Endothelial cell (in vitro differentiated cells): ENCODE results near the gene UBXN10. TPM values are rescaled to one million over a fixed set of nuclear protein-coding genes. Genes with fewer than 3 reads are reported as not detected.

Experiments used
- DNase-seq: peaks from one replicate; pipeline ENCODE4 v3.0.0; 2021; ENCODE audit warnings: low spot score
- H3K27ac Mint-ChIP-seq: one replicate; pipeline ENCODE4 v1.8.0; 2021; ENCODE audit warnings: mixed read lengths, inconsistent platforms; ENCODE audit not compliant: unreplicated experiment
- H3K27me3 Mint-ChIP-seq: one replicate; pipeline ENCODE4 v1.8.0; 2021; ENCODE audit warnings: mild to moderate bottlenecking, moderate library complexity, mixed read lengths, inconsistent platforms; ENCODE audit not compliant: unreplicated experiment
- H3K36me3 Mint-ChIP-seq: one replicate; pipeline ENCODE4 v1.8.0; 2021; ENCODE audit warnings: mild to moderate bottlenecking, low read depth, mixed read lengths, inconsistent platforms; ENCODE audit not compliant: unreplicated experiment
- H3K4me1 Mint-ChIP-seq: one replicate; pipeline ENCODE4 v1.8.0; 2021; ENCODE audit warnings: mild to moderate bottlenecking, mixed read lengths, inconsistent platforms; ENCODE audit not compliant: unreplicated experiment
- H3K4me3 Mint-ChIP-seq: one replicate; pipeline ENCODE4 v1.8.0; 2021; ENCODE audit warnings: mild to moderate bottlenecking, mixed read lengths, inconsistent platforms; ENCODE audit not compliant: unreplicated experiment
- H3K9me3 Mint-ChIP-seq: one replicate; pipeline ENCODE4 v1.8.0; 2021; ENCODE audit warnings: mixed read lengths, inconsistent platforms; ENCODE audit not compliant: unreplicated experiment
- CTCF ChIP-seq: fragments of 200-600 bp; sonication (generic); IDR thresholded peaks from one replicate; pipeline ENCODE4 v1.5.0; 2021; ENCODE audit warnings: antibody characterized with exemption; ENCODE audit not compliant: unreplicated experiment
- total RNA-seq: library from RNA; stranded (reverse); fragmentation: NEBNext Ultra II Directional; extraction: Animal tissue kit (Norgen Biotek cat#: 25700); gene quantifications from one replicate; pipeline ENCODE4 v1.2.1, GENCODE V29; 2021; ENCODE audit not compliant: unreplicated experiment

Gene UBXN10
- total RNA-seq, 1 donor from 2014 or later: 0.13 TPM

- Mint-ChIP-seq H3K27me3 (peaks cover 7% of the 10 kb centered on the region), H3K4me1 (no peaks in the 10 kb centered on the region), H3K27ac (no peak overlapping the region), H3K4me3 (no peak overlapping the region), H3K36me3 (no peaks in the 10 kb centered on the region), H3K9me3 (no peaks in the 10 kb centered on the region)
- no peak for TF ChIP-seq CTCF
- no peak for DNase-seq
Observed at GRCh38 chr1:20178634-20179370, 7.1 kb upstream of the UBXN10 start.

GRCh38 chr1:20179371-20180128 lies 6.3 kb upstream of the UBXN10 start:
- no peak overlapping the region for H3K4me3 Mint-ChIP-seq
- H3K27ac Mint-ChIP-seq: no peak overlapping the region
- no peak for DNase-seq
- no peak for TF ChIP-seq CTCF
- peaks cover 11% of the 10 kb centered on the region for H3K27me3 Mint-ChIP-seq
- peaks cover 4% of the 10 kb centered on the region for H3K4me1 Mint-ChIP-seq
- H3K9me3 Mint-ChIP-seq: no peaks in the 10 kb centered on the region
- H3K36me3 Mint-ChIP-seq: no peaks in the 10 kb centered on the region

- H3K36me3 Mint-ChIP-seq: no peaks in the 10 kb centered on the region
- no peak overlapping the region for H3K27ac Mint-ChIP-seq
- H3K27me3 Mint-ChIP-seq: peaks cover 13% of the 10 kb centered on the region
- TF ChIP-seq CTCF: no peak
- H3K9me3 Mint-ChIP-seq: no peaks in the 10 kb centered on the region
- no peak for DNase-seq
- H3K4me1 Mint-ChIP-seq: peaks cover 7% of the 10 kb centered on the region
- no peak overlapping the region for H3K4me3 Mint-ChIP-seq
Observed at GRCh38 chr1:20180129-20180843, 5.6 kb upstream of the UBXN10 start.

- no peak for TF ChIP-seq CTCF
- no peak for DNase-seq
- Mint-ChIP-seq H3K27me3 (peaks cover 14% of the 10 kb centered on the region), H3K4me3 (no peak overlapping the region), H3K4me1 (peaks cover 9% of the 10 kb centered on the region), H3K36me3 (no peaks in the 10 kb centered on the region), H3K27ac (no peak overlapping the region), H3K9me3 (no peaks in the 10 kb centered on the region)
Observed at GRCh38 chr1:20180844-20181207, 5.1 kb upstream of the UBXN10 start.

GRCh38 chr1:20182415-20182814 lies 3.5 kb upstream of the UBXN10 start:
- no peak overlapping the region for H3K27ac Mint-ChIP-seq
- peaks cover 17% of the 10 kb centered on the region for H3K4me1 Mint-ChIP-seq
- peaks cover 14% of the 10 kb centered on the region for H3K27me3 Mint-ChIP-seq
- no peak for DNase-seq
- H3K9me3 Mint-ChIP-seq: no peaks in the 10 kb centered on the region
- no peaks in the 10 kb centered on the region for H3K36me3 Mint-ChIP-seq
- no peak overlapping the region for H3K4me3 Mint-ChIP-seq
- no peak for TF ChIP-seq CTCF
